ENCODE data around the gene TTC13. TPM values are rescaled to one million over a fixed set of nuclear protein-coding genes. Genes with fewer than 3 reads are reported as not detected.

TTC13 gene
- total and polyA plus RNA-seq, 7 donors, result 3.0 to 19.7 (median 13.6) TPM

- Histone ChIP-seq H3K4me1 (peaks cover 0 to 62% (median 53%) of the 10 kb centered on the region in 4 donors), H3K27ac (peak overlapping the region; percentile 90 to 95 (median 93)), H3K4me3 (peak overlapping the region; percentile 90 to 96 (median 92)), H3K36me3 (no peaks in the 10 kb centered on the region), H3K9me3 (no peaks in the 10 kb centered on the region), H3K27me3 (no peaks in the 10 kb centered on the region)
- intact Hi-C loops (cut with DNase I), result loop anchor here (5.0 kb wide), 3 partner anchors 40 to 660 kb away; partner anchors contain the start of gene TSNAX
- no peak for DNase-seq
- TF ChIP-seq CTCF (IDR thresholded peaks at IDR 0.05) (no peak), POLR2A (IDR thresholded peaks at IDR 0.05) (no peak), POLR2AphosphoS5 (IDR thresholded peaks at IDR 0.05) (peak in 3 of 4 donors; percentile 17 to 60 (median 21)), EP300 (IDR thresholded peaks at IDR 0.05) (no peak)
- 15 to 32% methylated on average over 17 of the region's 17 CpGs for whole genome bisulfite sequencing, 2 donors
Measured at GRCh38 chr1:230867101-230867902, 111.4 kb downstream of the TTC13 start.

- Histone ChIP-seq H3K4me1 (peaks cover 0 to 70% (median 62%) of the 10 kb centered on the region in 4 donors), H3K36me3 (no peaks in the 10 kb centered on the region), H3K27me3 (no peaks in the 10 kb centered on the region), H3K27ac (peak overlapping the region; percentile 90 to 95 (median 93)), H3K9me3 (no peaks in the 10 kb centered on the region), H3K4me3 (peak overlapping the region; percentile 90 to 96 (median 92))
- TF ChIP-seq CTCF (IDR thresholded peaks at IDR 0.05), result no peak
- peak; percentile 20 to 56 (median 44) for TF ChIP-seq POLR2AphosphoS5 (IDR thresholded peaks at IDR 0.05)
- WGBS, 2 donors, result 51 to 64% methylated on average over 9 of the region's 9 CpGs
- intact Hi-C loops (cut with DNase I), result loop anchor here (5.0 kb wide), 3 partner anchors 41 to 661 kb away; partner anchors contain the start of gene TSNAX
- DNase-seq, result no peak
Measured at GRCh38 chr1:230866171-230867070, 112.2 kb downstream of the TTC13 start.

GRCh38 chr1:230865062-230865817 is 113.4 kb downstream of the TTC13 start:
- H3K9me3 ChIP-seq, result no peaks in the 10 kb centered on the region
- intact Hi-C loops (cut with DNase I), result loop anchor here (5.0 kb wide), 3 partner anchors 42 to 662 kb away; partner anchors contain the start of gene TSNAX
- WGBS, 2 donors, result 87 to 88% methylated on average over 8 of the region's 8 CpGs
- DNase-seq, result no peak
- H3K36me3 ChIP-seq, result no peaks in the 10 kb centered on the region
- peak overlapping the region in 2 of 4 donors; percentile 91 to 92 for H3K4me3 ChIP-seq
- peak overlapping the region; percentile 90 to 95 (median 93) for H3K27ac ChIP-seq
- TF ChIP-seq CTCF (IDR thresholded peaks at IDR 0.05) (no peak), POLR2AphosphoS5 (IDR thresholded peaks at IDR 0.05) (no peak), EP300 (IDR thresholded peaks at IDR 0.05) (no peak), POLR2A (IDR thresholded peaks at IDR 0.05) (no peak)
- H3K4me1 ChIP-seq, result peaks cover 0 to 81% (median 73%) of the 10 kb centered on the region in 4 donors
- H3K27me3 ChIP-seq, result no peaks in the 10 kb centered on the region

GRCh38 chr1:230864441-230864840 is 114.2 kb downstream of the TTC13 start:
- Histone ChIP-seq H3K4me1 (peaks cover 0 to 83% (median 74%) of the 10 kb centered on the region in 4 donors), H3K27ac (peak overlapping the region; percentile 90 to 95 (median 93)), H3K9me3 (no peaks in the 10 kb centered on the region), H3K4me3 (no peak overlapping the region), H3K36me3 (no peaks in the 10 kb centered on the region), H3K27me3 (no peaks in the 10 kb centered on the region)
- no peak for DNase-seq
- whole genome bisulfite sequencing, 2 donors, result 81 to 86% methylated on average over 9 of the region's 9 CpGs
- intact Hi-C loops (cut with DNase I), result no loop called here
- TF ChIP-seq POLR2A (IDR thresholded peaks at IDR 0.05) (no peak), POLR2AphosphoS5 (IDR thresholded peaks at IDR 0.05) (peak in 1 of 4 donors; percentile 34)

Data from sigmoid colon (tissue), 7 donors.